HCT116 (cell line): ENCODE results near the gene SMIM5. TPM values are rescaled to one million over a fixed set of nuclear protein-coding genes. Genes with fewer than 3 reads are reported as not detected.

ENCODE experiments used
- ATAC-seq: fragments of 200-7000 bp; cut with Tn5 transposase; 2 replicates; pipeline ENCODE4 v1.9.1; 2020; ENCODE audit warnings: mild to moderate bottlenecking, moderate library complexity
- BruUV-seq: library from RNA; stranded (reverse); fragments of 400-500 nt; replicated peaks from 2 replicates; lab custom pipeline; 2021; lab: Mats Ljungman, UMichigan
- CTCF ChIA-PET: fragments of 300-600 bp; sonication (Branson Sonifier 250); formaldehyde crosslinking; loops from one replicate; lab custom pipeline; 2021; ENCODE audit warnings: antibody characterized with exemption; lab: Charles Lee
- POLR2A ChIA-PET: fragments of 300-600, 350-600 bp; sonication (Branson Sonifier 250); formaldehyde crosslinking; loops from one replicate; lab custom pipeline; 2021; ENCODE audit warnings: antibody characterized with exemption; lab: Charles Lee
- RAD21 ChIA-PET, 2 experiments: fragments of 300-600 bp; sonication (Branson Sonifier 250); formaldehyde crosslinking; loops; one replicate each; lab custom pipeline; 2023; ENCODE audit warnings: low total read pairs in 2 of 2; ENCODE audit not compliant: uncharacterized antibody in 2 of 2, unreplicated experiment in 2 of 2, low non-redundant PET in 1 of 2; lab: Charles Lee
- DNase-seq: peaks from one replicate; pipeline ENCODE4 v3.0.0-alpha.2; 2010; ENCODE audit warnings: low read depth, low spot score
- H2AFZ ChIP-seq: fragments of 200-600 bp; shearing (Covaris generic), sonication (generic); 2 replicates; pipeline ENCODE4 v1.6.1; 2017; ENCODE audit warnings: low read depth, mixed run types, mixed read lengths, antibody characterized with exemption, low read length; ENCODE audit not compliant: poor library complexity, severe bottlenecking
- H3K27ac ChIP-seq: 2 replicates; pipeline ENCODE4 v1.5.1; 2012; ENCODE audit warnings: low read depth, low read length
- H3K27me3 ChIP-seq: fragments of 200-600 bp; sonication (generic); 2 replicates; pipeline ENCODE4 v1.6.1; 2016; ENCODE audit warnings: mixed run types, low read length, mixed read lengths; ENCODE audit not compliant: insufficient read depth
- H3K36me3 ChIP-seq, 2 experiments: fragments of 200-500 bp in 1 of 2; fragments of 200-600 bp in 1 of 2; sonication (Bioruptor generic) in 1 of 2; sonication (generic) in 1 of 2; 2 replicates each; pipeline versions ENCODE4 v1.5.1 to v1.6.1; 2014 to 2016; ENCODE audit warnings: low read length in 2 of 2, inconsistent platforms in 1 of 2, mixed read lengths in 1 of 2, mixed run types in 1 of 2; ENCODE audit not compliant: insufficient read depth in 2 of 2, control insufficient read depth in 1 of 2
- H3K4me1 ChIP-seq, 2 experiments: fragments of 200-600 bp in 1 of 2; sonication (generic) in 1 of 2; 2 replicates each; pipeline versions ENCODE4 v1.5.1 to v1.6.1; 2012 to 2017; ENCODE audit warnings: low read length in 2 of 2, inconsistent platforms in 1 of 2, mild to moderate bottlenecking in 1 of 2, mixed read lengths in 1 of 2, mixed run types in 1 of 2, moderate library complexity in 1 of 2; ENCODE audit not compliant: insufficient read depth in 2 of 2, control insufficient read depth in 1 of 2
- H3K4me2 ChIP-seq: fragments of 200-600 bp; sonication (generic); 2 replicates; pipeline ENCODE4 v1.6.1; 2017; ENCODE audit warnings: mixed run types, low read length, mixed read lengths
- H3K4me3 ChIP-seq, 2 experiments: fragments of 200-600 bp in 1 of 2; sonication (generic) in 1 of 2; replicated peaks in 1 of 2; 2 replicates each; pipeline ENCODE4 v1.5.1; 2011 to 2016; ENCODE audit warnings: low read length in 2 of 2, control low read depth in 1 of 2, low read depth in 1 of 2, mild to moderate bottlenecking in 1 of 2, mixed read lengths in 1 of 2, mixed run types in 1 of 2
- H3K79me2 ChIP-seq: fragments of 200-600 bp; sonication (generic); 2 replicates; pipeline ENCODE4 v1.6.1; 2017; ENCODE audit warnings: mild to moderate bottlenecking, mixed run types, low read length, moderate library complexity, mixed read lengths; ENCODE audit not compliant: insufficient read depth
- H3K9ac ChIP-seq: fragments of 200-600 bp; sonication (generic); 2 replicates; pipeline ENCODE4 v1.6.1; 2016; ENCODE audit warnings: low read length, mixed read lengths
- H3K9me2 ChIP-seq: fragments of 200-600 bp; sonication (generic), shearing (Covaris generic); 2 replicates; pipeline ENCODE4 v1.6.1; 2017; ENCODE audit warnings: mixed run types, mild to moderate bottlenecking, moderate library complexity; ENCODE audit not compliant: insufficient read depth
- H3K9me3 ChIP-seq, 2 experiments: fragments of 200-500 bp in 1 of 2; fragments of 200-600 bp in 1 of 2; sonication (Bioruptor generic) in 1 of 2; sonication (generic) in 1 of 2; 2 replicates each; pipeline ENCODE4 v1.6.1; 2014 to 2017; ENCODE audit warnings: low read length in 2 of 2, mixed read lengths in 2 of 2, inconsistent platforms in 1 of 2, low read depth in 1 of 2, mild to moderate bottlenecking in 1 of 2, mixed run types in 1 of 2, moderate library complexity in 1 of 2; ENCODE audit not compliant: control insufficient read depth in 1 of 2, insufficient read depth in 1 of 2
- H4K20me1 ChIP-seq: fragments of 200-600 bp; sonication (generic), shearing (Covaris generic); 2 replicates; pipeline ENCODE4 v1.6.1; 2017; ENCODE audit warnings: mixed run types, mild to moderate bottlenecking, moderate library complexity; ENCODE audit not compliant: insufficient read depth
- ATF3 ChIP-seq: IDR thresholded peaks from 2 replicates; pipeline ENCODE4 v1.6.1; 2012
- CBX3 ChIP-seq: IDR thresholded peaks from 2 replicates; pipeline ENCODE4 v1.6.1; 2012; ENCODE audit warnings: low read depth
- CEBPB ChIP-seq: IDR thresholded peaks from 2 replicates; pipeline ENCODE4 v1.6.1; 2012; ENCODE audit warnings: low read depth
- EGR1 ChIP-seq: IDR thresholded peaks from 2 replicates; pipeline ENCODE4 v1.6.1; 2012; ENCODE audit warnings: low read depth
- ELF1 ChIP-seq: IDR thresholded peaks from 2 replicates; pipeline ENCODE4 v1.6.1; 2012; ENCODE audit warnings: low read depth, borderline replicate concordance
- FOSL1 ChIP-seq: IDR thresholded peaks from 2 replicates; pipeline ENCODE4 v1.6.1; 2012; ENCODE audit warnings: low read depth
- JUND ChIP-seq: IDR thresholded peaks from 2 replicates; pipeline ENCODE4 v1.6.1; 2012
- MAX ChIP-seq: IDR thresholded peaks from 2 replicates; pipeline ENCODE4 v1.6.1; 2012
- POLR2AphosphoS5 ChIP-seq: IDR thresholded peaks from 2 replicates; pipeline ENCODE4 v1.6.1; 2011; ENCODE audit warnings: mild to moderate bottlenecking, low read depth, low read length, moderate library complexity
- RAD21 ChIP-seq: IDR thresholded peaks from 2 replicates; pipeline ENCODE4 v1.6.1; 2012; ENCODE audit warnings: low read depth, mild to moderate bottlenecking
- SIN3A ChIP-seq: IDR thresholded peaks from 2 replicates; pipeline ENCODE4 v1.6.1; 2012; ENCODE audit warnings: low read depth
- SP1 ChIP-seq: IDR thresholded peaks from 2 replicates; pipeline ENCODE4 v1.6.1; 2012; ENCODE audit warnings: low read depth
- SRF ChIP-seq: IDR thresholded peaks from 2 replicates; pipeline ENCODE4 v1.6.1; 2012; ENCODE audit warnings: low read depth
- YY1 ChIP-seq: IDR thresholded peaks from 2 replicates; pipeline ENCODE4 v1.6.1; 2011; ENCODE audit warnings: low read length, low read depth, moderate library complexity, mild to moderate bottlenecking; ENCODE audit not compliant: insufficient replicate concordance; ENCODE audit errors: extremely low read depth
- ZBTB33 ChIP-seq: IDR thresholded peaks from 2 replicates; pipeline ENCODE4 v1.6.1; 2011; ENCODE audit warnings: mild to moderate bottlenecking, low read length, moderate library complexity; ENCODE audit not compliant: insufficient replicate concordance; ENCODE audit errors: extremely low read depth
- intact Hi-C: fragments of 100-400 bp; cut with micrococcal nuclease; formaldehyde crosslinking; loops from 2 replicates; pipeline ENCODE4 v1.10.0; 2022
- total RNA-seq: library from RNA; stranded (reverse); gene quantifications from one replicate; pipeline ENCODE4 v1.2.1, GENCODE V29; 2021; ENCODE audit not compliant: unreplicated experiment

Gene SMIM5
- total RNA-seq, 1 experiment from 2014 or later: 0.12 TPM

- CTCF ChIA-PET: interaction anchor here (0.8 to 8.5 kb wide), 15 partner anchors 9 to 146 kb away, joined by 3 to 174 read pairs (median 5); partner anchors contain the start of genes GALK1, ITGB4, RECQL5 and SAP30BP
Measured at GRCh38 chr17:75683583-75683982, 50.3 kb downstream of the SMIM5 start.

More at GRCh38 chr17:75683583-75683982, 50.3 kb downstream of the SMIM5 start:
- Histone ChIP-seq H3K9me3 (no peaks in the 10 kb centered on the region), H3K9ac (peak overlapping the region; percentile 66), H4K20me1 (no peaks in the 10 kb centered on the region), H3K79me2 (peaks cover 96% of the 10 kb centered on the region), H3K4me3 (peak overlapping the region; percentile 4 to 45; a peak in 3 of 4 replicates), H3K36me3 (peaks cover 2 to 26% of the 10 kb centered on the region in 2 experiments; a peak in 2 of 4 replicates), H3K27me3 (no peaks in the 10 kb centered on the region), H3K4me1 (peaks cover 70 to 98% of the 10 kb centered on the region in 2 experiments), H3K27ac (peak overlapping the region; percentile 67), H2AFZ (no peak overlapping the region), H3K4me2 (peak overlapping the region; percentile 84), H3K9me2 (no peaks in the 10 kb centered on the region)
- no TSS peak for BruUV-seq
- ATAC-seq: peak; percentile 79
- TF ChIP-seq SP1 (peak; percentile 90), CEBPB (peak; percentile 58; the same call in 1 of the 2 replicates), FOSL1 (peak; percentile 94), SRF (no peak; the same call in 1 of the 2 replicates), SIN3A (peak; percentile 72), RAD21 (peak; percentile 44; the same call in 1 of the 2 replicates), ZBTB33 (no peak), ELF1 (no peak), POLR2AphosphoS5 (peak; percentile 78), EGR1 (peak; percentile 63; the same call in 1 of the 2 replicates), CBX3 (peak; percentile 93; the same call in 1 of the 2 replicates), YY1 (peak; percentile 29), JUND (peak; percentile 92), ATF3 (no peak), MAX (peak; percentile 71; the same call in 1 of the 2 replicates)
- peak; percentile 88 for DNase-seq
- intact Hi-C loops: no loop called here
- POLR2A ChIA-PET: interaction anchor here (0.7 to 6.4 kb wide), 18 partner anchors 9 to 192 kb away, joined by 3 to 41 read pairs (median 4); partner anchors contain the start of genes ITGB4, RECQL5 and SAP30BP
- RAD21 ChIA-PET: interaction anchor here (0.8 to 2.6 kb wide), 6 partner anchors 12 to 65 kb away, joined by 3 to 13 read pairs (median 4); partner anchors contain the start of gene ITGB4 (in 1 of the 2)
